Fibroblast of skin of right quadriceps (primary cell): ENCODE measurements around the gene NUBP2.

ENCODE experiments used
- DNase-seq: peaks from one replicate; pipeline ENCODE4 v3.0.0-alpha.2; 2013

Gene NUBP2

DNA sequence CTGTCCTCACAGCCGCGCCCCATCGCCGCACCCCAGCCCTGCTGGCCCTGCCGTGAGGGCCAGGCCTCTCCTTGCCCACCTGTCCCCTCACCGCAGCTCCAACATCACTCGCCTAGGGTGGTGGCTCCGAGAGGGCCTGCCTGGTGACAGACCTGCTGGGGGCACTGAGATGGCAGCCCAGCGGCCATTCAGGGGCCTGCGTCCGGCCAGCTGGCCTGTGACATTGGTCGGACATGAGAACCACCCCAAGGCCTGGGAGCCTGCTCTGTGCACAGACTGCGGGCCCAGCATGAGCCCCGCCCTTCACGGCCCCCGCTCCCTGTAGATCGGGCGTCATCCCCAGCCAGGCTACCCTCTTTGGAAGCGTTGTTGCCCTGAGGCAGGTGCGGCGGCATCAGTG, 23.2 kb upstream of the NUBP2 start:
- DNase-seq, result no peak

DNA sequence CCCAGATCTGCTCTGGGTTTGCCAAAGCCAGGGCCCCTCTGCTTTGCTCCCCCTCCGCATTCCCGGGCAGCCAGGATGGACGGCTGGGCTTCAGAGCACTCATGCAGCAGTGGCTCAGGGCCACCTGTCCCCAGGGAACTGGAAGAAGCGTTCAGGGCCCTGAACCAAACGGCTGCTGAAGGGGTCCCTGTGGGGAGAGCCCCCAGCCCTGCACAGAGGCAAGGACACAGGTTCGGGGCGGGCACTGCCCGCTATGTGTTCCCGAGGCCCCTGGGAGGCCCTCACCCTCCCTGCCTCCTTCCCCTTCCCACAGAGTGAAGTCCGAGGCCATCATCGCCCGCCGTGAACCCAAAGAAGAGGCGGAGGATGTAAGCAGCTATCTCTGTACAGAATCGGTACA, 21.8 kb upstream of the NUBP2 start:
- no peak for DNase-seq

DNA sequence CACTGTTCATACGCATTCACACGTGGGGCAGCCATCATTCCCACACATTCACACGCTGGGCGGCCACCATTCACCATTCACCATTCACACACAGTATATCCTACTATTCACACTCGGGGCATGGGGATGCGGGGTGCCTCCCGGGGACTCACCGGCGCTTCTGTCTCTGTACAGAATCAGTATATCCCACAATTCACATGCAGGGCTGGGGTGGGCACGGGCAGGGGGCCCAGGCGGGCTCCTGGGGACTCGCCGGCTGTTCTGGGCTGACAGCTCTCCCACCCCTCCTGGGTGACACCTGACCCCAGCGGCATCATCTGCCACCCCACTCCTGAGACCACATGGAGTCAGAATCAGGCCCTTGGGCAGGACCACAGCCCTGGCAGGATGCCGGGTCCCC, 21.0 kb upstream of the NUBP2 start:
- no peak for DNase-seq

DNA sequence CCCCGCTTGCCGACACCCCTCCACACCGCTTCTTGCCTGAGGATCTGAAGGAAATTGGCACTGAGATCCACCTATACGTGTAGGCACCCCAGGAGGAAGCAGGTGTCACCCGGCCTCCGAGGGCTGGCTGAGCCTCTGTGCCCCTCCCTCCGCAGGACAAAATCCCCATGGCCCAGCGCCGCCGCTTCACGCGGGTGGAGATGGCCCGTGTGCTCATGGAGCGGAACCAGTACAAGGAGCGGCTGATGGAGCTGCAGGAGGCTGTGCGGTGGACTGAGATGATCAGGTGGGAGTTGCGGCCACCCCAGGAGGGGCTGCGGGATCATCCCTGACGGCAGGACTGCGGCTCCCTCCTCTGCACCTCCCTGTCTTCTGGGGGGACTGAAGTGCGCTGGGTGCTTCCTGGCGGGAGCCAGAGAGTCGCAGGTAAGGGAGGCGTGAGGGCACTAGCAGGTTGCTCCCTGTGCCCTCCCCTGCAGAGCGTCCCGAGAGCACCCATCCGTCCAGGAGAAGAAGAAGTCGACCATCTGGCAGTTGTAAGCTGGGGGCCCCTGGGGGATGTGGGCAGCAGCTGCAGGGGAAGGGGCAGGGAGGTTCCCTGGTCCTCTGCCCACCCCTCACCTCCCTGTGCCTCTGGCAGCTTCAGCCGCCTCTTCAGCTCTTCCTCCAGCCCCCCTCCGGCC, 20.4 kb upstream of the NUBP2 start:
- DNase-seq, result no peak

DNA sequence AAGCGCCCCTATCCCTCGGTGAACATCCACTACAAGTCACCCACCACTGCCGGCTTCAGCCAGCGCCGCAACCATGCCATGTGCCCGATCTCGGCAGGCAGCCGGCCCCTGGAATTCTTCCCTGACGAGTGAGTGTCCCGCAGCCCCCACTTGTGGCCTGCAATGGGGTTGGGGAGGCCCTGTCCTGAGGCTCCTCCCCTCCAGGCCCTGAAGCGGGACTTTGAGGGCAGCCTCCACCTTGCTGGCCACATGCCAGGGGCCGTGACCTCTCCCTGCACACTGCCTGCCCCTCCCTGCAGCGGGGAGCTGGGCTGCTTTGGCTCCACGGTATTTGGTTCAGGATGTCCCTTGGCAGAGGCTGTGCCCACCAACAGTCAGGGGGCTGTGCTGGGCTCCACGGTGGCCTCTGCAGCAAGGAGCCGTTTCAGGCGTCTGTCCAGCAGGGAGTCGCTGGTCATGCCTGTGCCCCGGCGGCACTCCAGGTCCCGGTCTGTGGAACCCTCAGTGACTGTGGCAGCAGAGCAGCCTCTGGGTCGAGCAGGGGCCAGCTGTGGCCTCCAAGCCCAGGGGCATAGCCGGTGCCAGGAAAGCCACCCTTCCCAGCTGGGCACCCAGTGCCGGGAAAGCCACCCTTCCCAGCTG, 19.8 kb upstream of the NUBP2 start:
- DNase-seq, result no peak

DNA sequence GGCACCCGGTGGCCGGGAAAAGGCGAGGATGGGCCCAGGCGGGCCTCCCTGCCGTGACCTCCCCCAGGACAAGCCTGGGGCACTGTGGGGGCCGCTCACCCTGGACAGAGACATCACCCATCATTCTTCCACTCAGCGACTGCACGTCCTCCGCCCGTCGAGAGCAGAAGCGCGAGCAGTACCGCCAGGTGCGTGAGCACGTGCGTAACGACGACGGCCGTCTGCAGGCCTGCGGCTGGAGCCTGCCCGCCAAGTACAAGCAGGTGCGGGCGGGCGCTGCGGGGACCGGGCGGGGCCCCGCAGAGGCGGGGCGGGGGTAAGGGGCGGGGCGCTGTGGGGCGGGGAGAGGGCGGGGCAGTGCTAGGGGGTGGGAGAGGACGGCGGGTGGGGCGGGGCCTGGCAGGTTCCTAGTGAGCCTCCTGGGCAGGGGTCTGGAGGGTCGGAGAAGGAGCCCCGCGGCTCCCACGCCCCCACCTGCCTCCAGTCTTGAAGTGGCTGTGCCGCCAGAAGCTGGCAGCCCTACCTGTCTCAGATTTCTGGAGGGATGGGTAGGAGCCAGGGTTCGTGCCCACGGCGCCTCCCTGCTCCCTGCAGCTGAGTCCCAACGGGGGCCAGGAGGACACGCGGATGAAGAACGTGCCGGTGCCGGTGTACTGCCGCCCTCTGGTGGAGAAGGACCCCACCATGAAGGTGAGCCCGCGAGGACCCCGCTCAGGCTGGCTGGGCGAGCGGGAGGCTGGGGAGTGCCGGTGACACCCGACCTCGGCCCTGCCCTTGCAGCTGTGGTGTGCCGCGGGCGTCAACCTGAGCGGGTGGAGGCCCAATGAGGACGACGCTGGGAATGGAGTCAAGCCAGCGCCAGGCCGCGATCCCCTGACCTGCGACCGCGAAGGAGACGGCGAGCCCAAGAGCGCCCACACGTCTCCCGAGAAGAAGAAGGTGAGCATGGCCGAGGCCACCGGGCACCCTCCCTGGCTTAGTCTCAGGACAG, 18.9 kb upstream of the NUBP2 start:
- peak; percentile 41 for DNase-seq

DNA sequence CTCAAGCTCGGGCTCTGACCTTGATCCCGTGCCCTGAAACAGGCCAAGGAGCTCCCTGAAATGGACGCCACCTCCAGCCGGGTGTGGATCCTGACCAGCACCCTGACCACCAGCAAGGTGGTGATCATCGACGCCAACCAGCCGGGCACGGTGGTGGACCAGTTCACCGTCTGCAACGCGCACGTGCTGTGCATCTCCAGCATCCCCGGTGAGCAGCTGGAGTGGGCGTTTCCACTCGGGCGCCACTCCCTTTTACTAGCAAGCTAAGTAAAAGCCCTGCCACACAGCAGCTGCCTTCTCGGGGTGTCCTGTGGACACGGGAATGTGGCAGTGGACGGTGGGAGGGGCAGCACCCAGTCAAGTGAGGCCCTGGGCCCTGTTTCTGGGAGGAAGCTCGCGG, 17.8 kb upstream of the NUBP2 start:
- no peak for DNase-seq

DNA sequence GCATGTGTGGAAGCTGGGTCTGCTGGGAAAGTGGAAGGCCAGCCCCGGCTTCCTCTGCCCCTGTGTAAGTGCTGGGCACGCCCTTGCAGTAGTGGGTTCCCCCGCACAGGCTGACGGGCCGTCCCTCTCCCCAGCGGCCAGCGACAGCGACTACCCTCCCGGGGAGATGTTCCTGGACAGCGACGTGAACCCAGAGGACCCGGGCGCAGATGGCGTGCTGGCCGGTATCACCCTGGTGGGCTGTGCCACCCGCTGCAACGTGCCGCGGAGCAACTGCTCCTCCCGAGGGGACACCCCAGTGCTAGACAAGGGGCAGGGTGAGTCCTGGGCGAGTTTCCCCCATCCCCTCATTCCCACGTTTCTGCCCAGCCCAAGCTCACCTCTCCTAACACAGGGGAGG, 16.9 kb upstream of the NUBP2 start:
- no peak for DNase-seq

DNA sequence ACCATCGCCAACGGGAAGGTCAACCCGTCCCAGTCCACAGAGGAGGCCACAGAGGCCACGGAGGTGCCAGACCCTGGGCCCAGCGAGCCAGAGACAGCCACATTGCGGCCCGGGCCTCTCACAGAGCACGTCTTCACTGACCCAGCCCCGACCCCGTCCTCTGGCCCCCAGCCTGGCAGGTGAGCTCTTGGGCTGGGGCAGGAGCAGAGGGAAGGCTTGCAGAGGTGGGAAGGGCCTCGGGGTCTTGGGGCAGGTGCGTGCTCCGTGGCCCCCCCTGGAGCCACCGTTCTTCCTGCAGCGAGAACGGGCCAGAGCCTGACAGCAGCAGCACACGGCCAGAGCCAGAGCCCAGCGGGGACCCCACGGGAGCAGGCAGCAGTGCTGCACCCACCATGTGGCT, 16.5 kb upstream of the NUBP2 start:
- DNase-seq, result no peak

DNA sequence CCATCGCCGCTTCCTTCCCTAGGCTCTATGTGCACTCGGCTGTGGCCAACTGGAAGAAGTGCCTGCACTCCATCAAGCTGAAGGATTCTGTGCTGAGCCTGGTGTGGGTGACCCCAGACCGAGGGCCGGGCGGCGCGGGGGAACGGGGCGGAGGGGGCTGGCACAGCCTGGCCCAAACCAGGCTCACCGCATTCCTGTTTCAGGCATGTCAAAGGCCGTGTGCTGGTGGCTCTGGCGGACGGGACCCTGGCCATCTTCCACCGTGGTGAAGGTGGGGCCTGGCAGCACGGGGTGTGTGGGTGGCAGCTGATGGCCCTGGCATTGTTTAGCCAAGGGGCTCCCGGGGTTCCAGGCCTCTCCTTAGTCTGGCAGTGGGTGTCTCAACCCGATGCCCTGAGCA, 16.1 kb upstream of the NUBP2 start:
- DNase-seq, result no peak

DNA sequence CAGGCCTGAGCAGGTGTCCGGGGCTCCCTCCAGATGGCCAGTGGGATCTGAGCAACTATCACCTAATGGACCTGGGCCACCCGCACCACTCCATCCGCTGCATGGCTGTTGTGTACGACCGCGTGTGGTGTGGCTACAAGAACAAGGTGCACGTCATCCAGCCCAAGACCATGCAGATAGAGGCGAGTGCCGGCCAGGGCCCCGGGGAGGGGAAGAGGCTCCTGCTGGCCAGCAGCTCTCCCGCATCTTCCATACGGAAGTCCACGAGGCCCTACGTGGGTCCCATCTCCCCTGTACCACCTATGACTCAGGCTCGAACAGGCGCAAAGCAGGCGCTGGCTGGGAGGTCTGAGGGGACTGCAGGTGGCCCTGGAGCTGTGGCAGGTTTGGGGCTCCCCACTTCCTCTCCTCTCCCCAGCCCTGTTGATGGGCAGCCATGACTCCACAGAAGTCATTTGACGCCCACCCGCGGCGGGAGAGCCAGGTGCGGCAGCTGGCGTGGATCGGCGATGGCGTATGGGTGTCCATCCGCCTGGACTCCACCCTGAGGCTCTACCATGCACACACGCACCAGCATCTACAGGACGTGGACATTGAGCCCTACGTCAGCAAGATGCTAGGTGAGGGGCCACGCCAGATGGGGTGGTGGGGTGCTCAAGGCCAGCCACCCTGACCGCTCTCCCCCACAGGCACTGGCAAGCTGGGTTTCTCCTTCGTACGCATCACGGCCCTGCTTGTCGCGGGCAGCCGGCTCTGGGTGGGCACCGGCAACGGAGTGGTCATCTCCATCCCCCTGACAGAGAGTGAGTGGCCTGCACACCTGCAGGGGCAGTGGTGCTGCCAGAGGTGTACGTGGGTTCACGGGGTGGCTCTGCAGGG, 15.4 kb upstream of the NUBP2 start:
- DNase-seq, result no peak

DNA sequence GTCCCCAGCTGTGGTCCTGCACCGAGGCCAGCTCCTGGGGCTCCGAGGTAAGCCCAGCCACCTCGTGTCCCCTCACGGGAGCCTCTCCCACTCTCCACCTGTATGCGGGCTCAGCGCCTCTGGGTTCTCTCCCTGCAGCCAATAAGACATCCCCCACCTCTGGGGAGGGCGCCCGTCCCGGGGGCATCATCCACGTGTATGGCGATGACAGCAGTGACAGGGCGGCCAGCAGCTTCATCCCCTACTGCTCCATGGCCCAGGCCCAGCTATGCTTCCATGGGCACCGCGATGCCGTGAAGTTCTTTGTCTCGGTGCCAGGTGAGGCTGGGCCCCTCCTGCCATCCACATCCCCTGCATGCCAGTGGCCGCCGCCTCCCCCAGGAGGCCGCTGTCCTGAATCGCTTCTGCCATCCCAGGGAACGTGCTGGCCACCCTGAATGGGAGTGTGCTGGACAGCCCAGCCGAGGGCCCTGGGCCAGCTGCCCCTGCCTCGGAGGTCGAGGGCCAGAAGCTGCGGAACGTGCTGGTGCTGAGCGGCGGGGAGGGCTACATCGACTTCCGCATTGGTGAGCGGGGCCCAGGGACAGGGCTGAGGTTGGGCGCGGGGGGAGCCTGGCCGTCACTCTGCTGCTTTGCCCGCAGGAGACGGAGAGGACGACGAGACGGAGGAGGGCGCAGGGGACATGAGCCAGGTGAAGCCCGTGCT, 14.5 kb upstream of the NUBP2 start:
- no peak for DNase-seq

DNA sequence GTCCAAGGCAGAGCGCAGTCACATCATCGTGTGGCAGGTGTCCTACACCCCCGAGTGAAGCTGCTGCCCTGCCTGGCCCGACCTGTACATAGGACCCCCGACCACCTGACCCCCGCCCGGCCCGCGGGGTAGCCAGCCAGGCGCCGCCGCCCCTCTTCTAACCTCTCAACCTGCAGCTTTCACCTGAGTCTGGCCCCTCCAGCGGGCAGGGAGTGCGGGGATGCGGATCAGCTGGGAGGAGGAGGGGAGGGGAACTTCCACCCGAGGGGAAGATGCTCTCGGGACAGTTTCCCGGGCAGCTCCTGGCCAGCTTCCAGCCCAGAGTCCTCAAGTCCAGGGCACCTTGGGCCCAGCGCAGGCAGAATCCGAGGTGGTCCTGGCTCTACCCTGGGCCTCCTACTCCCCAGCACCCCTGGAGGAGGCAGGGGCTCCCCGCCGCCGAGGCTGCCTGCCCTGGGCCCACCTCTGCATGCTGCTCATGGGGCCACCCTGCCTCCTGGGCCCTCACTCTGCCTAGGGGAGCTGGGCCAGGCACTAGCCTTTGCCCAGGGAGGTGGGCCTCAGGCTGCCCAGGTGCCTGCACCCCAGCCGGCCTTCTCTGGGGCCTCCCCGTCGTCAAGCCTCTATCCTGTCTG, 13.9 kb upstream of the NUBP2 start:
- no peak for DNase-seq

DNA sequence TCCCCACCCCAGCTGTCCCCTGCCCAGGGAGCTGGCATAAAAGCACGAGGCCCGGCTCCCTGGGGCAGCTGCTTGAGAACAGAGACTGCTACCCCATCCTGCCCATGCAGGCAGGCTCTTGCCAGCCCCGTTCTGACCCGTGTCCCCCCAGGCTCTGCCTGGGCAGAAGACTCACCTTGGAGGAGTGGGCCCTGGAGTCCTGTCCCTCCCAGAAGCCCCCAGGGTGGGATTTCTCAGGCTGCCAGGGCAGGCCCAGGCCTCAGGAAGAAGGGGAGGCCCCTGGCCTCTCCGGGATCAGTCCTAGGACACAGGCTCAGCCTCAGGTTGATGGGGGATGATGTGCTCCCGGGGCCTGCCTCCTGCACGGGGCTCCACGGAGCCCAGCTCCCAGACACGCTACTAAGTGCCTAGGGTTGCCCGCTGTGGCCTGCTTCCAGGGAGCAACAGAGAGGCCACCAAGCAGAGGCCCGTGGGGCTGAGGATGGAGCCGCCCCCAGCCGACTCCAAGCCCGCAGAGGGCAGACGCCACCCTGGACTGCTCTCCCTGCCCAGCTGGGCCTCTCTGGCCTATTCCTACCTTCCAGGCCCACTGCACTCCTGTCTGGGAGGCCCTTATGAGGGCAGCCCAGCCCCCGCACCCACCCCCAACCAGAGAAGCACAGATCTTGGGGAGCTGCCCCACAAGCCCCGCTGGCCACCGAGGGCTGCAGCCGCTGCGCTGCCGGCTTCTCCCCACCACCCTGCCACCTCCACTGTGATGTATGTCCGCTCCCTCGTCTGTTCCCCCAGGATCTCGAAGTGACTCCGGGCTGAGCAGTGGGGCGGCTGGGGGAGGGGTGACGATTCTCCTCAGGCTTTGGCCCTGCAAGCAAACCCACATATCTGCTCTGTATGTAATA, 13.1 kb upstream of the NUBP2 start:
- no peak for DNase-seq

DNA sequence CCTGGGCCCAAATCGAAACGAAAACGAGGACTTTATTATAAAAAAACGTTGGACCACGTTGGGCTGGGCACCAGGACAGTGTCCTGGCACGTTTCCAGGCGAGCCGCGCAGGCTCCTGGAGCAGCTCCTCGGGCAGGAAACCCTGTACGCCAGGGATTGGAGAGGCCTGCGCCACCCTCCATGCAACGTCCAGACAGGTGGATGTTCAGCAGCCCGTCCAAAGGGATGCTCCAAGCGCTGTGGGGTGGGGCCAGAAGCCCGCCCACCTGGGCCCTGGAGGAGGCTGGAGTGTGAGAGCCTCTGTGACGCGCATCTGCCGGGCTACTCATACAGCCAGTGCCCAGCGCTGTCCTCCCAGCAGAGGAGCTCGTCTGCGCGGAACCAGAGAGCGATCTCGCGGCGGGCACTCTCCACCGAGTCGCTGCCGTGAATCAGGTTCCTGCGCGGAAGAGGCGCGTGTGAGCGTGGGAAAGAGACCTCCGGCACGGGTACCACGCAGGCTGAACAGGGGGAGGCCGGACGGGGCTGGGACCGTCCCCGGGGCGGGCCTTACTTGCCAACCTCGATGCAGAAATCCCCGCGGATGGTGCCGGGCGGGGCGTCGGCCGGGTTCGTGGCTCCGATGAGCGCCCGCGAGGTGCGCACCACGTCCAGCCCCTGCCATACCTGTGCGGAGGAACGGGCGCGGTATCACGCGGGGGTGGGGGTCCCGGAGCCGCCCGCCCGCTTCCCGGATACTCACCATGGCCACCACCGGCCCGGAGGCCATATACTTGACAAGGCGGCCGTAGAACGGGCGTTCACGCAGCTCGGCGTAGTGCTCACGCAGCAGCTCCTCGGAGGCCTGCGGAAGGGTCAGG, 12.2 kb upstream of the NUBP2 start:
- peak; percentile 39 for DNase-seq

DNA sequence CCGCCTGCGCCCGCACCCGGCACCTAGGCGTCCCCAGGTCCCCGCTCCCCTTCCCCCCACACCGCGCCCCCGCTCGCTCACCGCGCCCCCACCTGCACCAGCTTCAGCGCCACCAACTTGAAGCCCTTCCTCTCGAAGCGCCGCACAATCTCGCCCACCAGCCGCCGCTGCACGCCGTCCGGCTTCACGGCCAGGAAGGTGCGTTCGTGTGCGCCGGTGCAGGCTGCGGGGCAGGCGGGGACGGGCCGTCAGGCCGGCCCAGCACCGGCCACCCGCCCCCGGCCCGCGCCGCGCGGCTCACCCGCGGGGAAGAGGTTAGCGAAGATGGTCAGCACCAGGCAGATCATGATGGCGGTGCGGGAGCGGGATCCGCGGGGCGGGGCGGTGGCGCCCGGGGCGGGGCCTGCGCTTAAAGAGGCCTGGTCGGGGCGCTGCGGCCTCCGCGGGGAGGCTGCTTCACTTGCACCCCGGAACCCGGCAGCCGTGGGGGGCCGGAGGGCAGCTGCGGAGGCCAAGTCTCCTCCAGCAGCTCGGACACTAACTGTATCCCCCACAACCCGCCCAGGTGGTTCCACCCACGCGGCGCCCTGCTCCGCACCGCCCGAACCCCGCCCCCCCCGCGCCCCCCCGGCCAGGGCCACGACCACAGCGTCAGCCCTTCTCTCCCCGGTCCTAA, 11.4 kb upstream of the NUBP2 start, which contains the start of gene NME3:
Gene NME3, minus strand, starts transcription at position 356 of the 676 bp plus-strand sequence. Its CDS starts 9 bp downstream, at position 347.
- DNase-seq, result peak; percentile 47

DNA sequence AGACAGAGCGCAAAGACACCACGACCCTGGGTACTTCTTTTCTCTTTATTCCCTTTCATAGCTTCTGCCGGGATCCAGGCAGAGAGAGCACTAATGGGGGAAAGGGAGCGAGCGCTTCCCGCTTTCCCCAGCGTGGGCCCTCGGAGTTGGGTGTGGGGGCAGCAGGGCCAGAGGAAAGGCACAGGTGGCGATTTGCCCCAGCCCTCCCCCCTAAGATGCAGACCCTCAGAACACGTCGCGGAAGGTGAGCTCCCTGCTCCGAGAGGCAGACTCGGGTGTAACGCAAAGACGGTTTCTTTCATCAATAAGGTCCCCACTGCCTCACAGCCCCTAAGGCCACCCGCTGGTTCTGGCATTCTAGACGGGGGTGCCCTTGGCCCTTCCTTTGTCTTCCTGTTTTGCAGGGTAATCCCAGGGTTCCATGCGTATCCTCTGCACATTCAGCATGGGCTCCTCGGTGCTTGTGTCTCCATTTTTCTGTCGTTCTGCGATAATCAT, 10.8 kb upstream of the NUBP2 start:
- no peak for DNase-seq

DNA sequence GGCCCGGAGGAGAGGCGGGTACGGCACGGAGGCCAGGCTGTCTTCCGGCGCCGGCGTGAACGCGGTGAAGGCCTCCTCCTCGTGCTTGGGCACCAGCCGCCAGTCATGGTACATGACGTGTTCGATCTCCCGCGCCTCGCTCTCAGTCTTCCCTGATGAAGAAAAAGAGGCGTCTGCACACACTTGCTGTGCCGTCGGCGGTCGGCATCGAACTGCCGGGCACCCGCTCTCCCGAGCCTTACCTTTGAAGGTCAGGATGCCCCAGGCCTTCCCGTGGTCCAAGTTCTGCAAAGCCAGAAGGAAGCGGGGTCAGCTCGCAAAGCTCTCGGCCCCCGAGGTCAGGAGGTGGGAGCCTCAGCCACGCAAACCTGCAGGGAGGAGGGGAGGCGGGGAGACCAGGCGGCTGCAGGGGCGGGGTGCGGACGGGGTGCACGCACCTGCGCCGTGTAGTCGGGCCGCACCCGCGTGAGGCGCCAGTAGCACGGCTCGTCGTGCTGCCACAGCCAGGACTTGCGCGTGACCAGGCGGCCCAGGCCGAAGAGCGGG, 10.3 kb upstream of the NUBP2 start, which contains the start of gene EME2:
Gene EME2, plus strand, starts transcription at position 449 of the 546 bp plus-strand sequence. CDS start 418 bp downstream, outside the sequence.
- no peak for DNase-seq
